ENCODE results near the gene TMEM51.

TMEM51 gene

DNA sequence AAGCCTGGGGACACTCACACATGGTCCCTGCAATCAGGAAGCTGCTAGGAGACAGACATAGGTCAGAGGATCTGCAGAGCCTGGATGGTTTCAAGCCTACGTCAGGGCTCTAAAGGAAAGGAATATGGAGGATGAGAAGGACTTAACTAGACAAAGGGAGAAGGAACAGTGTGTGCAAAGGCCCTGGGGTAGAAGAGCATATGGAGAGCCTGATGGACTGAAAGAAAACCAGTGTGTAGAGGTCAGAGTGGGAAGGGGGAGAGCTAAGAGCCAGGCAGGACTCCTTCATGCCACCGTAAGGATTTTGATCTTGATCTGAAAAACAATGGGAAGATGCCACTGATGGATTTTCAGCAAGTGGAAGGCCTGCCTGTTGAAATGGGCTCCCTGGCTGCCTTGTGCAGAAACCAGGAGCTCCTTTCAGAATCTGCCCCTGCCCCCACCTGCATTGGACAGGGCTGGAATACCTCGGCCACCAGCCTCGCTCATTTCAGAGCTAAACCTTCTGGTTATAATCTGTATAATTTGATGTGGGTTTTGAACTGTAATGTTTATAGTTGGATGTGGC, 102.1 kb downstream of the TMEM51 start:
- no peak for DNase-seq

DNA sequence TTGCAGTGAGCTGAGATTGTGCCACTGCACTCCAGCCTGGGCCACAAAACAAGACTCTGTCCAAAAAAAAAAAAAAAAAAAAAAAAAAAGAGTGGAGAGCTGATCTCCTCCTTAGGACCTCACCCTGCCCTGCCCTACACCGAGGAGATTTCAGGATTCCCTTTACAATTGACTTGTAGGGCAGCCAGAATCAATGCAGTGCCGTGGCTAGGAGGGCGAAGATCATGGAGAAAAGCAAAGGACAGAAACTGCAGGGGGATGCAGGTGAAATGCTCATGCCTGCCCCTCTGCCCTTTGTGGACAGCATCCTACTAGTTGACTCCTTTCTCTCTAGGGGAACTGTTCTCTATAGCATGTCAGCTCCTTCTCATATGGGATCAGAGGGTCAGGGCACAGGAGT, 103.0 kb downstream of the TMEM51 start:
- DNase-seq, result no peak

DNA sequence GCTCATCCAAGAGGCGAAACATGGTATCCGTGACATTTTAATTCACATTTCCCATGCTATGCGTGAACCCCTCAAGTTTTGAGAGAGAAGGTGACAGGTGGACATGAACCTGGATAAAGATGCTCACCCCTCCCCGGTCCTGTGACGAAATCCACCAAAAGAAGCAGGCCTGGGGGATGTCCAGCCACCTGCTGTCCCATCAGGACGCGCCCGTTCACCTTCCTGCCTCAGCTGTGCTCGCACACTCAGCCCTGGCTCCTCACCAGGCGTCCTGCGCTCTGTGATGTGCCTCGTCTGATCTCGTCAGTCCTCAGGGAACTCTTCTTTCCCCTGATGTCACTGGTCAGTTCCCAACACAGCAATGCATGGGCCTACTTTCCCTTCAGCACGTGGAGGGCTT, 103.8 kb downstream of the TMEM51 start:
- DNase-seq, result no peak

DNA sequence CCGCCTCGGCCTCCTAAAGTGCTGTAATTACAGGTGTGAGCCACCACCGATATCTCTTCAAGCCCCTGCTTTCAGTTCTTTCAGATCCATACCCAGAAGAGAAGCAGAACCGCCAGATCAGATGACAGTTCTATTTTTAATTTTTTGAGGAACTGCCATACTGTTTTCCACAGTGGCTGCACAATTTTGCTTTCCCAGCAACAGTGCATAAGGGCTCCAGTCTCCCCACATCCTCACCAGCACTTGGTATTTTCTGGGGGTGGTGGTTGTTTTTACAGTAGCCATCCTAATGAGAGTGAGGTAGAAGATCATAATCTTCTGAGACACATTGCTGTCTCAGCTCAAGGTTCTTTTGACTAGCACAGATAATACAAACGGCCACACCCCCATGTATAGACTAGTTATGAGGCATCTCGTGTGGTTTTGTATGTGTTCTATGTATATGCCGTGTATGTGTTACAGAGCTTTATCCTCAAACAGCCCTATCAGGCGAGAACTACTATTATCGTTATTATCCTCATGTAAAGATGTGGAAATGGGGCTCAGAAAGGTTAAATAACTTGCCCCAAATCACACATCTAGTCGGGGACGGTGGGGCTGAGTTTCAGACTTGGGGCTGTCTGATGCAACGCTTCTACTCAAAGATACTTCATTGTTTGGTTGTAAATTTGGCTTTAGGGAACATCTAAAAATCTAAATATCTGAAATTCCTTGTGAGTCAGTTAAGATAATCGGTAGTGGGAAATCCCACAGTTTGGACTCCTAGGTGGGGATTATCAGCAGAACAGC, 105.5 kb downstream of the TMEM51 start:
- DNase-seq, result no peak

GRCh38 chr1:15259622-15260007, 106.1 kb downstream of the TMEM51 start:
- DNase-seq, result no peak

- DNase-seq, result no peak
Observed at GRCh38 chr1:15260418-15261154, 107.0 kb downstream of the TMEM51 start.

- no peak for DNase-seq
Observed at GRCh38 chr1:15261155-15262002, 107.8 kb downstream of the TMEM51 start.

DNA sequence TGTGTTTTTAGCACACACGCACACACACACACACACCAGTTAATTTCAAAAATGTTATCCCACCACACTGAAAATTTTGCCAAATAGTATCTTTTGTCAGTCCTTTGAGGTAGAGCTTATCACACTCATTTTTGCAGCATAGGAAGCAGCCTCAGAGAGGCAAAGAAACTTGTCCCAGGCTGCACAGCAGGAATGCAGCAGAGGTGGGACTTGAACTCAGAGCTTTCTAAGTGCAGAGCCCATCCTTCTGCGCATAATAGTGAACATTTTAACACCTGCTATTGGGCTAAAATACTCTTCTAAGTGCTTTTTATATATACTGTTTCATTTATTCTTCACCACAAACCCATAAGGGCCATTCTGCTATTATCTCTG, 108.4 kb downstream of the TMEM51 start:
- DNase-seq, result no peak

- no peak for DNase-seq
Observed at GRCh38 chr1:15262706-15263105, 109.2 kb downstream of the TMEM51 start.

DNA sequence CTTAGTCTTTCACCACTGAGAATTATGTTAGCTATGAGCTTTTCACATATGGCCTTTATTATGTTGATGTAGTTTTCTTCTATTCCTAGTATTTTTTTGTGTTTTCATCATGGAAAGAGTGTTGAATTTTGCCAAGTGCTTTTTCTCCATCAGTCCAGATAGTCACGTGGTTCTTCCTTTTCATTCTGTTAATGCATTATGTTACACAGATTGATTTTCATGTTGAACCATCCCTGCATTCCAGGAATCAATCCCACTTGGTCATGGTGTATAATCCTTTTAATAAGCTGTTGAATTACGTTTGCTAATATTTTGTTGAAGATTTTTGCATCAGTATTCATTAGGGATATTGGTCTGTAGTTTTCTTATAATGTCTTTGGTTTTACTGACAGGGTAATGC, 111.2 kb downstream of the TMEM51 start:
- no peak for DNase-seq

Data from activated gamma-delta T cell treated with Interleukin-2 at 50 U/mL for 16 hours (primary cell).